ENCODE measurements around the gene HECW1.

Gene HECW1

DNA sequence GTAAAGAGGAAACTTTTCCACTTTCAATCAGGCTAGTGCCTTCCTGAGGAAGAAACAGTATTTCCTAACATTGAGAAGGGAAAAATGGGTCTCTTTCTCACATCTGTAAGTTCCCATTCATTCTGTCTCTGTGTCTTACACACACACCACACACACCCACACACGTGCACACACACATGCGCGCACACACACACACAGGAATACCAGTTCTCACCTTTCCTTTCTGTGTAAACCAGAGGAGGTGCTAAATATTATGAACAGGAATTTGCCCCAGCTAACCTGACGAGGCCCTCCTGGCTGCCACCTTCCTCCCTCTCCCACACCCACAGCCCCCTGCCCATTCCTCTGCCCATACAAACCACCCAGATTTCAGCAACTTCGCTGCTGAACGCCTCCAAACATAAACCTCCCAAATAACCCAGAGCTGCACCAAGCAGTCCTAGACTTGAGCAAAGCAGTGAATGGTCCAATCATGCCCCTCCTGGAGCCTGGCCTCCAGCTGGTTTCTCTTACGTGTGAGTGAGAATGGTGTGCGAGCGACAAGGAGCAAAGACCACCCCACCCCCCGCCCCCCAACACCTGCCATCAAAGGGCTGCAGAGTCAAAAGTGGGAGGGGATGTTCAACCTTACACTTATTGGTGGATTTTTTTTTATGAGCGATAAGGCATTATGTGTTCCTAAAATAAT lies 190.5 kb downstream of the HECW1 start:
- H3K9ac ChIP-seq (ENCODE audit: low read depth, low read length): no peak overlapping the region
- no peaks in the 10 kb centered on the region for H3K9me3 ChIP-seq (ENCODE audit: control insufficient read depth, insufficient read depth, low read length)
- no peaks in the 10 kb centered on the region for H3K27me3 ChIP-seq (ENCODE audit: control insufficient read depth, insufficient read depth, low read length)
- H3K36me3 ChIP-seq (ENCODE audit: control insufficient read depth, insufficient read depth, low read length): no peaks in the 10 kb centered on the region
- peaks cover 2% of the 10 kb centered on the region for H3K4me1 ChIP-seq (ENCODE audit: control insufficient read depth, insufficient read depth, low read length)
- H3K4me3 ChIP-seq (ENCODE audit: low read depth, low read length): no peak overlapping the region

DNA sequence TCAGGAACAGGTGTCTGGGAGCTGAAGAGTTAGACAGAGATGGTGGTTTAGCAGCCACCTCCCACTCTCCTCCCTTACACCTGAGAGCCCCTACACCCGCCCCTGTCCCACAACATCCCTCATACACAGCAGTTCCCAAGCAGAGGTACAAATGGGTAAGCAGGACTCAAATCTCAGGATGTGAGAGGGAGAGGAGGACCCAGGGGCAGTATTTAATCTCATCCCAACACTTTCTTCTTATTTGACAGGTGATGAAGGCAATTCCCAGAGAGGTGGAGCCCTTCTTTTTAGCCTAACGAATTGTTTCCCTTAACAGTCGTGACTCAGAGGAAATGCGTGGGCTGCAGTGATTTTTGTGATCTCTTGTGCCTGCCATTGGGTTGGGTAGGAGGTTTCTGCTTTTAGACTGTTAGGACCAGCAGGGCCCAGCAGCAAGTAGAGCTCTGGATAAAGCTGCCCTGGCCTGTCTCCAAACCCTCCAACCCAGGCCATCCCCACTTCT lies 191.3 kb downstream of the HECW1 start:
- Histone ChIP-seq H3K36me3 (ENCODE audit: control insufficient read depth, insufficient read depth, low read length) (no peaks in the 10 kb centered on the region), H3K9ac (ENCODE audit: low read depth, low read length) (no peak overlapping the region), H3K27me3 (ENCODE audit: control insufficient read depth, insufficient read depth, low read length) (no peaks in the 10 kb centered on the region), H3K9me3 (ENCODE audit: control insufficient read depth, insufficient read depth, low read length) (no peaks in the 10 kb centered on the region), H3K4me3 (ENCODE audit: low read depth, low read length) (no peak overlapping the region), H3K4me1 (ENCODE audit: control insufficient read depth, insufficient read depth, low read length) (peaks cover 2% of the 10 kb centered on the region)

DNA sequence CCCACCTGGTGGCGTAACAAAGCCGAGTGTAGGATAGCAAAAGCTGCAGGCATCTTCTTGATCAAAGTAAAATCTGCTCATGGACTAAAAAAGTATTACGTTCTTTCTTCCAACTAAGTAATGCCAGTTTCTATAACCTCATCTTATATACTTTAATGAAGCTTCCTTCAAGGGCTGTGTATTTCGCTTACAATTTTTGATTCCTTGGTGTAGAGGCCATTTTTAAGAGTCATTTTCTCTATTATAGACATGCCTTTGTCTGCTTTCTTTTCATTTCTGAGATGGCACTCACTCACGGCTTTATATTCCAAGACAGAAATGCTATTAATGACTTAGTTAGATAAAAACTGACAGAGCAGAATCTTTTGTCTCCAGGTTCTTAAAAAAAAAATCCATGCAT lies 194.0 kb downstream of the HECW1 start:
- Histone ChIP-seq H3K9ac (ENCODE audit: low read depth, low read length) (no peak overlapping the region), H3K27me3 (ENCODE audit: control insufficient read depth, insufficient read depth, low read length) (no peaks in the 10 kb centered on the region), H3K9me3 (ENCODE audit: control insufficient read depth, insufficient read depth, low read length) (no peaks in the 10 kb centered on the region), H3K4me1 (ENCODE audit: control insufficient read depth, insufficient read depth, low read length) (peaks cover 2% of the 10 kb centered on the region), H3K36me3 (ENCODE audit: control insufficient read depth, insufficient read depth, low read length) (no peaks in the 10 kb centered on the region), H3K4me3 (ENCODE audit: low read depth, low read length) (no peak overlapping the region)

DNA sequence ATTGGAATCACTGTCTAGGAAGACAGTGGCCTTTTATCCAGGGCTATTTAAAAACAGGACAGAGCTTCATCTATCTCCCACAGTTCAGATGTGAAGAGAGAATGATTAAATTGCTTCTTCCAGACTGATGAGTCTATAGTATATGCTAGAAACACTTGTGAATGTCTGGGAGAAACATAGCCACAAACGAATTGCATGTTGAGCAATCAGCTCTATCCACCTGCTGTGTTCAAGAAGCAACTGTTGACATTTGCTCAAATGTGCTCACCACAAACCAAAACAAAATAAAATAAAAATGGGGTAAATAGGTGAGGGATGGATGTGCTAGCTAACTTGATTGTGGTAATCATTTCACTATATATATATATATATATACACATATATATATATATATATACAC lies 195.1 kb downstream of the HECW1 start:
- no peaks in the 10 kb centered on the region for H3K27me3 ChIP-seq (ENCODE audit: control insufficient read depth, insufficient read depth, low read length)
- H3K4me1 ChIP-seq (ENCODE audit: control insufficient read depth, insufficient read depth, low read length): no peaks in the 10 kb centered on the region
- H3K36me3 ChIP-seq (ENCODE audit: control insufficient read depth, insufficient read depth, low read length): no peaks in the 10 kb centered on the region
- H3K4me3 ChIP-seq (ENCODE audit: low read depth, low read length): no peak overlapping the region
- no peaks in the 10 kb centered on the region for H3K9me3 ChIP-seq (ENCODE audit: control insufficient read depth, insufficient read depth, low read length)
- no peak overlapping the region for H3K9ac ChIP-seq (ENCODE audit: low read depth, low read length)

DNA sequence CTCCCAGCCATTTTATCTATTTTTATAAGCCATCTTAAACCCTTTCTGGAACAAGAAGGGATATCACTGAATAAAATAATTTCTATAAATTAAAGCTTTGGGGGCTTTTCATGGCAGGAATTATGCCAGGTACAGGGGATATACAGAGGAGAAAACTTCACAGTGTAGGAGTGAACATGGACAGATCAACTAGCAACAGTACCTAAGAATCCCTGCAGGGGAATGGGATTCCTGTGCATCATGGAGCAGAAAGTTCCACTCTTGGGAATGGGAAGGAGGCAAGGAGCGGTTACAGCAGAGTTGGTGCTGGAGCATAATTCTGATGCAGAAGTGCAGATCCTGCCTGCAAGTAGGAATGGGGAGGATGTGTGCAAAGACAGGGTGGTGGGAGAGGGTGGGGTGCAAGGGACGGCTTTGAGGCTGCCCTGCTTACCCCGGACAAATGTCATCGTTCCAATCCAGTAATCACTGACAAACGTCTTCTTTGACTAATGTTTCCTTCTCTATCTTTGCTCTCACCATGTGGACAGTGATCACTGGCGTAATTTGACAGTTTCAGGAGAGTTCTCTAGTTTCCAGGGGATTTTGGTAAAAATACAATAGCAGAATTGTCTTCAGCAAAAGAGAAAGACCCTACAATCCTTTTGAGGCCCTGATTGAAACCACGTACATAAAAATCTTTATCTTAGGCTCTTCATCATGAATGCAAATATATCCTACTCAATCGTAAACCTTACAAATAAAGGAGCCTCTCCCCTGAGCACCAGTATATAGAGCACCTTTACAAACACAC lies 196.7 kb downstream of the HECW1 start:
- no peak overlapping the region for H3K9ac ChIP-seq (ENCODE audit: low read depth, low read length)
- H3K9me3 ChIP-seq (ENCODE audit: control insufficient read depth, insufficient read depth, low read length): no peaks in the 10 kb centered on the region
- H3K4me1 ChIP-seq (ENCODE audit: control insufficient read depth, insufficient read depth, low read length): no peaks in the 10 kb centered on the region

DNA sequence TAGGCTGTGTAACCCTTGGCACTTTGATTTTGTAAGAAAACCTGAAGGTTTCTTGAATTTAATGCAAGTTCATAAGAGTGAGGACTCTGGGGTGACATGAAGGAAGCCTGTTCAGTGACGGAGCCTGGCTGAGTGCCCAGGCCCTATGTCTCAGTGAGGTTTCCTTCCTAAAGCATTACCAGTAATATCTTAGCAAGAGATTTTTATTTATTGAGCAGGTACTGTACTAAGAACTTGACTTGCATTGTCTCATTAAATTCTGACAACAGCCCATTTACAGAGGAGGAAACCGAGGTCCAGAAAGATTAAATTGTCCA lies 197.2 kb downstream of the HECW1 start:
- no peaks in the 10 kb centered on the region for H3K27me3 ChIP-seq (ENCODE audit: control insufficient read depth, insufficient read depth, low read length)
- no peaks in the 10 kb centered on the region for H3K9me3 ChIP-seq (ENCODE audit: control insufficient read depth, insufficient read depth, low read length)
- H3K36me3 ChIP-seq (ENCODE audit: control insufficient read depth, insufficient read depth, low read length): no peaks in the 10 kb centered on the region
- no peaks in the 10 kb centered on the region for H3K4me1 ChIP-seq (ENCODE audit: control insufficient read depth, insufficient read depth, low read length)
- H3K9ac ChIP-seq (ENCODE audit: low read depth, low read length): no peak overlapping the region
- H3K4me3 ChIP-seq (ENCODE audit: low read depth, low read length): no peak overlapping the region

More for the DNA sequence above, 196.7 kb downstream of the HECW1 start:
- Histone ChIP-seq H3K27me3 (ENCODE audit: control insufficient read depth, insufficient read depth, low read length) (no peaks in the 10 kb centered on the region), H3K4me3 (ENCODE audit: low read depth, low read length) (no peak overlapping the region), H3K36me3 (ENCODE audit: control insufficient read depth, insufficient read depth, low read length) (no peaks in the 10 kb centered on the region)

DNA sequence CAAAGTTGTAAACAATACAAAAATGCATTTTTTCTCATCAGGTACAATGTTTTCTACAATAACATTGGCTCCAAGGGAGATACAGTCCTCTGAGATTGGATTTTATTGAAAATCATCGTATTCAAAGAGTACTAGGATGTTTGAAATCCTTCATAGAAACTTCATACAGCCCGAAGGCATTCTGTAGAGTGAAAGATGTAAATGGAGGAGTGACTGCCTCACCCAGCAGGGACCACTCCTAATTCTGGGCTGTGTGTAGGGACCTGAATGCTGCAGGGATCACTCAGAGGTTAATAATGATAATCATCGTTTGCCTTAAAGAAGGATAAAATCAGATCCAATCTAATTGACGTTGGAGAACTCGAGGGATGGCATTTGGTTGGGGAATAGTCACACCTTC lies 198.6 kb downstream of the HECW1 start:
- no peaks in the 10 kb centered on the region for H3K4me1 ChIP-seq (ENCODE audit: control insufficient read depth, insufficient read depth, low read length)
- H3K4me3 ChIP-seq (ENCODE audit: low read depth, low read length): no peak overlapping the region
- no peaks in the 10 kb centered on the region for H3K36me3 ChIP-seq (ENCODE audit: control insufficient read depth, insufficient read depth, low read length)
- no peaks in the 10 kb centered on the region for H3K9me3 ChIP-seq (ENCODE audit: control insufficient read depth, insufficient read depth, low read length)
- no peak overlapping the region for H3K9ac ChIP-seq (ENCODE audit: low read depth, low read length)
- H3K27me3 ChIP-seq (ENCODE audit: control insufficient read depth, insufficient read depth, low read length): no peaks in the 10 kb centered on the region

DNA sequence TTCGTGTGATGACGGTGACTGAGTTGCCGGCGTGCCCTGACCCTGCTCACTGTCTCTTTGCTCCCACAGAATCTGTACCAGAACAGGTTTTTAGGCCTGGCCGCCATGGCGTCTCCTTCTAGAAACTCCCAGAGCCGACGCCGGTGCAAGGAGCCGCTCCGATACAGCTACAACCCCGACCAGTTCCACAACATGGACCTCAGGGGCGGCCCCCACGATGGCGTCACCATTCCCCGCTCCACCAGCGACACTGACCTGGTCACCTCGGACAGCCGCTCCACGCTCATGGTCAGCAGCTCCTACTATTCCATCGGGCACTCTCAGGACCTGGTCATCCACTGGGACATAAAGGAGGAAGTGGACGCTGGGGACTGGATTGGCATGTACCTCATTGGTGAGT lies 199.2 kb downstream of the HECW1 start:
- no peaks in the 10 kb centered on the region for H3K9me3 ChIP-seq (ENCODE audit: control insufficient read depth, insufficient read depth, low read length)
- no peak overlapping the region for H3K4me3 ChIP-seq (ENCODE audit: low read depth, low read length)
- H3K9ac ChIP-seq (ENCODE audit: low read depth, low read length): no peak overlapping the region
- H3K36me3 ChIP-seq (ENCODE audit: control insufficient read depth, insufficient read depth, low read length): no peaks in the 10 kb centered on the region
- H3K27me3 ChIP-seq (ENCODE audit: control insufficient read depth, insufficient read depth, low read length): no peaks in the 10 kb centered on the region
- H3K4me1 ChIP-seq (ENCODE audit: control insufficient read depth, insufficient read depth, low read length): no peaks in the 10 kb centered on the region

DNA sequence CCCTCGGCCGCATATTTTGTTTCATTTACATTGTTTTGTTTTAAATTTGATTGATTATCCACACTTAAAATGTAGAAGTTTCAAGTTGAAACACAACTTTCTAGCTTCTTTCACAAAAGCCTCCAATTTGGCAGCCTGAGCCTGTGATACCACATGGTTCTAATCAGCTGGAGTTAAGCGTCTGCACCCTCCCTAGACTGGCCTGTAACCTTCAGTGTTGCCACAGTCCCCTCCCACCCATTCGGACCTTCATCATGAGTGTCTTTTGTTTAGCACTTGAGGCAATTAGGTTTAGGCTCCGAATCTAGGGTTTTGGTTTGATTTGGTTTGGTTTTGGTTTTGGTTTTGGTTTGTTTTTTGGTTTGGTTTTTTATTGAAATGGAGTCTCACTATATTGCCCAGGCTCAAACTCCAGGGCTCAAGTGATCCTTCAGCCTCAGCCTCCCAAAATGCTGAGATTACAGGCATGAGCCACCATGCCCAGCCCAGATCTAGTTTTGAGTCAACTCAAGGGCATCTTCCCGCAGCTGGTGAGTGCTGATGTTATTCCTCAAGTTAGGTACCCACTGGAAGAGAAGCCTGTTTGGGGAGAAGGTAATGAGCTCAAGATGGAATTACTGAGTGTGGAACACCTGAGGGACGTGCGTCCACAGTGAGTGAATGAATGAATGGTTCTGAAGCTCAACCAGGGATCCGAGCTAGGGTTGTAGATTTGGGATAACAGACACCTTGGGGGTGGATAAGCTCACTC lies 201.4 kb downstream of the HECW1 start:
- Histone ChIP-seq H3K4me1 (ENCODE audit: control insufficient read depth, insufficient read depth, low read length) (no peaks in the 10 kb centered on the region), H3K9ac (ENCODE audit: low read depth, low read length) (no peak overlapping the region), H3K36me3 (ENCODE audit: control insufficient read depth, insufficient read depth, low read length) (no peaks in the 10 kb centered on the region), H3K27me3 (ENCODE audit: control insufficient read depth, insufficient read depth, low read length) (no peaks in the 10 kb centered on the region), H3K4me3 (ENCODE audit: low read depth, low read length) (no peak overlapping the region), H3K9me3 (ENCODE audit: control insufficient read depth, insufficient read depth, low read length) (no peaks in the 10 kb centered on the region)

DNA sequence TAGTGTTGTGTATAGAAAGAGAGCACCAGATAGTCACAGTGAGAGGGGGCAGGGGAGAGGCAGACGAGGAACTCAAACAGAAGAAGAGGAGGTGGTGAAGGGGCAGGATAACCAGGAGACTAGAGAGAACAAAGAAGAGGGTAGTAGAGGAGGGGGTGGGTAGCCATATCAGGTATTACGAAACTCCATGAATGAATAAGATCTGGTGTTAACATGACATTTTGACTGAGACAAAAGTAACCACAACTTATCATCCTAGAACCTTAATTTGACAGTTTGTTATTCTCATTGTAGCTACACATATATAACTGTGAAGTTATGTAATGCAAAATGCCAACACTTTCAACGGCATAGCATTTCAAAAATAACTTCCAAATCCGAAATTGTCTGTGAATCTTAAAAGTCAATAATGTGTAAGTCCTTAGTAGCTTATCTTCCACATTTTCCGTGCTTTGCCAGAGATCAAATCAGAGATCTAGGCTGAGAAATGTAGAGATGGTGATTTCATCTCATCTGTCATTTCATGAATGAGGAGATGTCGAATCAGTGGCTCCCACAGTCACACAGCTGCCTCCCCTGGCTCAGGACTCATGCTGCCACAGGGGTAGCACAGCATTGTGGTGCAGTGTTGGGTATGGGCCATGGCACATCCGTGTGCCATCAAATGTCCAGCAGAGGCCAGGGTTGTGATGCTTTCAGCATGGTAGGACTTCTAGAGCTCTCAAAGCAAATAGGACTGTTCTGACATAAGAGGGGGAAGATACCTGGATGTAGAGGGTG lies 202.1 kb downstream of the HECW1 start:
- Histone ChIP-seq H3K36me3 (ENCODE audit: control insufficient read depth, insufficient read depth, low read length) (no peaks in the 10 kb centered on the region), H3K4me3 (ENCODE audit: low read depth, low read length) (no peak overlapping the region), H3K9ac (ENCODE audit: low read depth, low read length) (no peak overlapping the region), H3K27me3 (ENCODE audit: control insufficient read depth, insufficient read depth, low read length) (no peaks in the 10 kb centered on the region), H3K4me1 (ENCODE audit: control insufficient read depth, insufficient read depth, low read length) (no peaks in the 10 kb centered on the region), H3K9me3 (ENCODE audit: control insufficient read depth, insufficient read depth, low read length) (no peaks in the 10 kb centered on the region)

DNA sequence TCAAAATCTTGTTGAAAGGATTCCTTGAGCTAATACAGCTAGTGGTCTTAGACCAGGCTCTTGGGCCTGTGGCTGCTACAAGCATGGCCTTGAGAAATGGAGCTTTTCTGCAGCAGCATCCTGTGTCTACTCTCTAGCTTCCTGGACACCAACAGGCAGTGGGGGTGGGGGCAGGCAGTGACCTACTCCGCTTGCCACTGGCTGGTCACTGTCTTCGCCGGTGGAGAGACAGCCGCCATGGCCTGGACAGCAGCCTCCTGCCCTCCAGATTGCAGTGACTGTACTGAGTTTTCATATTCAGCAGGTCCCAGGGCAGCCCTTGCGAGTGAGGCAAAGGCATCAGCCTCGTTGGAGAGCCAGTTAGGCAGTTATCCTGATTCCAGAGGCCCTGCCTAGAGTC lies 204.6 kb downstream of the HECW1 start:
- H3K9me3 ChIP-seq (ENCODE audit: control insufficient read depth, insufficient read depth, low read length): no peaks in the 10 kb centered on the region

More for the DNA sequence above, 204.6 kb downstream of the HECW1 start:
- Histone ChIP-seq H3K9ac (ENCODE audit: low read depth, low read length) (no peak overlapping the region), H3K4me1 (ENCODE audit: control insufficient read depth, insufficient read depth, low read length) (no peaks in the 10 kb centered on the region), H3K36me3 (ENCODE audit: control insufficient read depth, insufficient read depth, low read length) (no peaks in the 10 kb centered on the region), H3K27me3 (ENCODE audit: control insufficient read depth, insufficient read depth, low read length) (no peaks in the 10 kb centered on the region), H3K4me3 (ENCODE audit: low read depth, low read length) (no peak overlapping the region)

All from iPS-15b (cell line).